Thyroid gland (tissue), 4 donors: ENCODE results near the gene CCDC88A. TPM values are rescaled to one million over a fixed set of nuclear protein-coding genes. Genes with fewer than 3 reads are reported as not detected.
A peak's percentile ranks its signal among the peaks of the same experiment; 100 is the strongest.

ENCODE experiments used
- DNase-seq, 2 donors: peaks; one replicate each; pipeline ENCODE4 v3.0.0-alpha.2; 2019
- H3K27ac ChIP-seq, 3 donors: fragments of 200-600 bp; sonication (generic); 1 replicate in 2 of 3; 2 replicates in 1 of 3; pipeline ENCODE4 v1.5.1; 2016 to 2019; ENCODE audit warnings: mild to moderate bottlenecking in 1 of 3, moderate library complexity in 1 of 3
- H3K27me3 ChIP-seq: fragments of 200-600 bp; sonication (generic); one replicate; pipeline ENCODE4 v1.5.1; 2019
- H3K36me3 ChIP-seq, 2 donors: fragments of 200-600 bp; sonication (generic); one replicate each; pipeline ENCODE4 v1.5.1; 2016 to 2019
- H3K4me1 ChIP-seq, 2 donors: fragments of 200-600 bp; sonication (generic); one replicate each; pipeline ENCODE4 v1.5.1; 2017 to 2019
- H3K4me3 ChIP-seq, 3 donors: fragments of 200-600 bp; sonication (generic); replicated peaks in 1 of 3; 1 replicate in 2 of 3; 2 replicates in 1 of 3; pipeline ENCODE4 v1.5.1; 2016; ENCODE audit warnings: mild to moderate bottlenecking in 1 of 3
- H3K9me3 ChIP-seq: fragments of 200-600 bp; sonication (generic); one replicate; pipeline ENCODE4 v1.5.1; 2017
- CTCF ChIP-seq, 6 experiments: fragments of 200-600 bp in 3 of 6; fragments of 450-650 bp in 3 of 6; sonication (generic) in 3 of 6; IDR thresholded peaks; one replicate each; pipeline ENCODE4 v1.5.1; 2016 to 2019; ENCODE audit warnings: antibody characterized with exemption in 6 of 6, mild to moderate bottlenecking in 2 of 6, inconsistent platforms in 1 of 6, moderate library complexity in 1 of 6
- POLR2A ChIP-seq, 2 donors: fragments of 450-650 bp; IDR thresholded peaks; one replicate each; pipeline ENCODE4 v1.6.1; 2017; ENCODE audit warnings: antibody characterized with exemption in 2 of 2, mild to moderate bottlenecking in 2 of 2, moderate library complexity in 1 of 2
- WGBS, 2 donors: methylation state at CpG; one replicate each; pipeline ENCODE4 v1.1.5; 2017; 5-methylcytosine and 5-hydroxymethylcytosine counted together
- intact Hi-C: fragments of 100-400 bp; cut with DNase I; formaldehyde crosslinking; loops from one replicate; pipeline ENCODE4 v1.15.1; 2023
- total RNA-seq, 4 donors: library from RNA; depleted of rRNA; stranded (reverse); fragments of >200 nt; gene quantifications; one replicate each; pipeline ENCODE4 v1.2.3, GENCODE V29; 2016

Gene CCDC88A
- total RNA-seq, result 10 to 100 TPM; 35.9 to 51.5 (median 42.5) TPM

- intact Hi-C loops, result loop anchor here (10.0 kb wide), 1 partner anchor 145 kb away; no protein-coding TSS in a partner anchor
- Histone ChIP-seq H3K4me1 (peaks cover 5 to 6% of the 10 kb centered on the region in 2 donors), H3K27ac (peak within 1 kb of the TSS; percentile 62 to 81 (median 76)), H3K4me3 (peak within 1 kb of the TSS; percentile 65 to 86 (median 72)), H3K36me3 (no peaks in the 10 kb centered on the region), H3K9me3 (no peaks in the 10 kb centered on the region), H3K27me3 (no peaks in the 10 kb centered on the region)
- WGBS, 2 donors, result 0 to 2% methylated on average over 13 to 17 of the region's 62 CpGs
- TF ChIP-seq CTCF (IDR thresholded peaks at IDR 0.05) (peak in 3 of 6 experiments; percentile 16 to 38 (median 31)), POLR2A (IDR thresholded peaks at IDR 0.05) (peak in 1 of 2 donors; percentile 73)
- DNase-seq, result peak; percentile 92 to 94
These were observed at the start of gene CCDC88A for GRCh38 chr2:55419679-55420438. Gene CCDC88A (minus strand): TSS chr2:55419856. CDS start chr2:55419079, 777 bp downstream.

- H3K9me3 ChIP-seq, result no peaks in the 10 kb centered on the region
- no peaks in the 10 kb centered on the region for H3K36me3 ChIP-seq
- H3K27ac ChIP-seq, result no peak overlapping the region
- intact Hi-C loops, result no loop called here
- no peak overlapping the region for H3K4me3 ChIP-seq
- no peak for TF ChIP-seq CTCF (IDR thresholded peaks at IDR 0.05)
- no peak for TF ChIP-seq POLR2A (IDR thresholded peaks at IDR 0.05)
- H3K4me1 ChIP-seq, result peaks cover 0 to 11% of the 10 kb centered on the region in 2 donors
- H3K27me3 ChIP-seq, result no peaks in the 10 kb centered on the region
- 86 to 94% methylated on average over 2 of the region's 2 CpGs for WGBS, 2 donors
- no peak for DNase-seq
These were observed 42.0 kb upstream of the CCDC88A start for GRCh38 chr2:55461679-55462078.

- Histone ChIP-seq H3K27me3 (no peaks in the 10 kb centered on the region), H3K4me1 (peaks cover 0 to 11% of the 10 kb centered on the region in 2 donors), H3K4me3 (no peak overlapping the region), H3K9me3 (no peaks in the 10 kb centered on the region), H3K27ac (peak overlapping the region in 1 of 3 donors; percentile 24), H3K36me3 (no peaks in the 10 kb centered on the region)
- intact Hi-C loops, result no loop called here
- DNase-seq, result peak in 1 of 2 donors; percentile 3
- 42 to 43% methylated on average over 3 of the region's 3 CpGs for WGBS, 2 donors
- TF ChIP-seq POLR2A (IDR thresholded peaks at IDR 0.05) (no peak), CTCF (IDR thresholded peaks at IDR 0.05) (no peak)
These were observed 40.9 kb upstream of the CCDC88A start for GRCh38 chr2:55460562-55460961.

GRCh38 chr2:55459714-55460274 lies 40.1 kb upstream of the CCDC88A start:
- DNase-seq, result no peak
- WGBS, 2 donors, result 85 to 88% methylated on average over 11 of the region's 11 CpGs
- Histone ChIP-seq H3K27ac (peak overlapping the region in 1 of 3 donors; percentile 24), H3K27me3 (no peaks in the 10 kb centered on the region), H3K36me3 (no peaks in the 10 kb centered on the region), H3K4me3 (no peak overlapping the region), H3K9me3 (no peaks in the 10 kb centered on the region), H3K4me1 (peaks cover 0 to 11% of the 10 kb centered on the region in 2 donors)
- intact Hi-C loops, result no loop called here
- TF ChIP-seq CTCF (IDR thresholded peaks at IDR 0.05) (no peak), POLR2A (IDR thresholded peaks at IDR 0.05) (no peak)

GRCh38 chr2:55459279-55459678 lies 39.6 kb upstream of the CCDC88A start:
- TF ChIP-seq CTCF (IDR thresholded peaks at IDR 0.05) (no peak), POLR2A (IDR thresholded peaks at IDR 0.05) (no peak)
- Histone ChIP-seq H3K27me3 (no peaks in the 10 kb centered on the region), H3K4me1 (peaks cover 0 to 11% of the 10 kb centered on the region in 2 donors), H3K4me3 (no peak overlapping the region), H3K9me3 (no peaks in the 10 kb centered on the region), H3K36me3 (no peaks in the 10 kb centered on the region), H3K27ac (no peak overlapping the region)
- WGBS, 2 donors, result 87 to 91% methylated on average over 3 of the region's 3 CpGs
- no peak for DNase-seq
- intact Hi-C loops, result no loop called here
